OCI-LY7 (cell line): ENCODE measurements around the gene FBXL14.

Source experiments
- EZH2phosphoT487 ChIP-seq: fragments of 200-600 bp; sonication (generic); IDR thresholded peaks from 2 replicates; pipeline ENCODE4 v1.6.1; 2018; ENCODE audit warnings: low read depth, borderline replicate concordance, mild to moderate bottlenecking, mixed run types, antibody characterized with exemption, low read length, moderate library complexity, mixed read lengths
- TF ChIP-seq, protein P1 (sequence below): fragments of 200-600 bp; sonication (generic); conservative IDR thresholded peaks from 2 replicates; pipeline ENCODE4 v1.5.1; 2014; ENCODE audit warnings: mild to moderate bottlenecking, antibody characterized with exemption, low read length, moderate library complexity, mixed read lengths

DNA sequence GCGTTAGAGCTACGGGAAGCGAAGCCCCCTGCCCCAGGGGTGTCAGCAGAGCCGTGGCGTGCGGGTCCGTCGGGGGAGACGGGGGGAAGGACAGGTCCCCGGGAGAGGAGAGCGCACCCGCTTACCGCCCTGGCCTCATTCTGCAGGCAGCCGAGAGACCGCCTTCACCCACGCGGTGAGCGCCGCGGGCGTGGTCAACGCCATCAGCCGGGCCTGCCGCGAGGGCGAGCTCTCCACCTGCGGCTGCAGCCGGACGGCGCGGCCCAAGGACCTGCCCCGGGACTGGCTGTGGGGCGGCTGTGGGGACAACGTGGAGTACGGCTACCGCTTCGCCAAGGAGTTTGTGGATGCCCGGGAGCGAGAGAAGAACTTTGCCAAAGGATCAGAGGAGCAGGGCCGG is 45.2 kb upstream of the FBXL14 start:
- TF ChIP-seq, protein P1, sequence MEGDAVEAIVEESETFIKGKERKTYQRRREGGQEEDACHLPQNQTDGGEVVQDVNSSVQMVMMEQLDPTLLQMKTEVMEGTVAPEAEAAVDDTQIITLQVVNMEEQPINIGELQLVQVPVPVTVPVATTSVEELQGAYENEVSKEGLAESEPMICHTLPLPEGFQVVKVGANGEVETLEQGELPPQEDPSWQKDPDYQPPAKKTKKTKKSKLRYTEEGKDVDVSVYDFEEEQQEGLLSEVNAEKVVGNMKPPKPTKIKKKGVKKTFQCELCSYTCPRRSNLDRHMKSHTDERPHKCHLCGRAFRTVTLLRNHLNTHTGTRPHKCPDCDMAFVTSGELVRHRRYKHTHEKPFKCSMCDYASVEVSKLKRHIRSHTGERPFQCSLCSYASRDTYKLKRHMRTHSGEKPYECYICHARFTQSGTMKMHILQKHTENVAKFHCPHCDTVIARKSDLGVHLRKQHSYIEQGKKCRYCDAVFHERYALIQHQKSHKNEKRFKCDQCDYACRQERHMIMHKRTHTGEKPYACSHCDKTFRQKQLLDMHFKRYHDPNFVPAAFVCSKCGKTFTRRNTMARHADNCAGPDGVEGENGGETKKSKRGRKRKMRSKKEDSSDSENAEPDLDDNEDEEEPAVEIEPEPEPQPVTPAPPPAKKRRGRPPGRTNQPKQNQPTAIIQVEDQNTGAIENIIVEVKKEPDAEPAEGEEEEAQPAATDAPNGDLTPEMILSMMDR = no peak
- no peak for TF ChIP-seq EZH2phosphoT487
